ENCODE measurements around the gene FMN1. TPM values are rescaled to one million over a fixed set of nuclear protein-coding genes. Genes with fewer than 3 reads are reported as not detected.

Gene FMN1
- total RNA-seq, 2 donors from 2014 or later: 0.60 to 1.1 TPM

- Mint-ChIP-seq H3K27me3 (ENCODE audit: insufficient read depth) (no peaks in the 10 kb centered on the region), H3K9me3 (no peaks in the 10 kb centered on the region), H3K27ac (no peak overlapping the region), H3K4me3 (no peak overlapping the region), H3K4me1 (peaks cover 18% of the 10 kb centered on the region), H3K36me3 (ENCODE audit: low read depth) (no peaks in the 10 kb centered on the region)
- no peak for DNase-seq
- Histone ChIP-seq H3K27me3 (ENCODE audit: control insufficient read depth, insufficient read depth, low read length, poor library complexity, severe bottlenecking) (no peaks in the 10 kb centered on the region), H3K9ac (ENCODE audit: extremely low read depth, low read length, poor library complexity, severe bottlenecking) (no peak overlapping the region), H3K4me3 (ENCODE audit: low read length) (no peak overlapping the region), H3K9me3 (ENCODE audit: control insufficient read depth, low read length) (no peaks in the 10 kb centered on the region), H3K27ac (ENCODE audit: low read depth, low read length) (no peak overlapping the region), H3K4me1 (ENCODE audit: control insufficient read depth, insufficient read depth, low read length) (peaks cover 7% of the 10 kb centered on the region), H3K36me3 (ENCODE audit: control insufficient read depth, insufficient read depth, low read length) (no peaks in the 10 kb centered on the region)
- TF ChIP-seq, protein P1, sequence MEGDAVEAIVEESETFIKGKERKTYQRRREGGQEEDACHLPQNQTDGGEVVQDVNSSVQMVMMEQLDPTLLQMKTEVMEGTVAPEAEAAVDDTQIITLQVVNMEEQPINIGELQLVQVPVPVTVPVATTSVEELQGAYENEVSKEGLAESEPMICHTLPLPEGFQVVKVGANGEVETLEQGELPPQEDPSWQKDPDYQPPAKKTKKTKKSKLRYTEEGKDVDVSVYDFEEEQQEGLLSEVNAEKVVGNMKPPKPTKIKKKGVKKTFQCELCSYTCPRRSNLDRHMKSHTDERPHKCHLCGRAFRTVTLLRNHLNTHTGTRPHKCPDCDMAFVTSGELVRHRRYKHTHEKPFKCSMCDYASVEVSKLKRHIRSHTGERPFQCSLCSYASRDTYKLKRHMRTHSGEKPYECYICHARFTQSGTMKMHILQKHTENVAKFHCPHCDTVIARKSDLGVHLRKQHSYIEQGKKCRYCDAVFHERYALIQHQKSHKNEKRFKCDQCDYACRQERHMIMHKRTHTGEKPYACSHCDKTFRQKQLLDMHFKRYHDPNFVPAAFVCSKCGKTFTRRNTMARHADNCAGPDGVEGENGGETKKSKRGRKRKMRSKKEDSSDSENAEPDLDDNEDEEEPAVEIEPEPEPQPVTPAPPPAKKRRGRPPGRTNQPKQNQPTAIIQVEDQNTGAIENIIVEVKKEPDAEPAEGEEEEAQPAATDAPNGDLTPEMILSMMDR (conservative IDR thresholded peaks at IDR 0.05): no peak
- 91 to 98% methylated on average over 3 of the region's 3 CpGs for WGBS, 2 experiments (ENCODE audit: insufficient coverage in 1 of 2, insufficient read length in 1 of 2)
Observed at GRCh38 chr15:32889214-32889613, 305.3 kb downstream of the FMN1 start.

DNA sequence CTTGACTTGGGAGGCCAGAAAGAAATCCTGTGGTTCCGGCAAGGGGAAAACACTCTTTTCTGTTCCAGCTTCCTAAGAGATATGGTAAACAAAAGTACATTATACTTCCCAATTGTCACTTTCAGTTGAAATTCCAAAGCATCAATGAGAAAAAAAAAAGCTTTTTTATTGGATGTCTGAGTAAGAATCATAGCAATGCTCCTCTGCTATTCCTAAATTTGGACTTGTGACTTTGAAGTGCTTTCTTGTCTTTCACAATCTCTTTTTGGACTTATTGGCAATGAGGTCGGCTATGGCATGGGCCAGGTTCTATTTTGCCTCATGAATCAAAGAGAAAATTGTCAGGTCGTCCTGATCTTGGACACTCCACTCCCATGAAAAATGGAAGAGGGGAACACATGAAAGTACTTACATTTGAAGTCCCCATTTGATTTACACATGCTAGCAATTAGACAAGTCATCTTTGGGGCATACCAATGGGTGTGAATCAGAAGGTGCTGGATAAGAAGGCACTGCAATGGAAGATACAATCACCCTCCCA, 306.2 kb downstream of the FMN1 start:
- no peak for DNase-seq
- H3K27ac Mint-ChIP-seq: no peak overlapping the region
- no peaks in the 10 kb centered on the region for H3K27me3 Mint-ChIP-seq (ENCODE audit: insufficient read depth)
- Histone ChIP-seq H3K27me3 (ENCODE audit: control insufficient read depth, insufficient read depth, low read length, poor library complexity, severe bottlenecking) (no peaks in the 10 kb centered on the region), H3K36me3 (ENCODE audit: control insufficient read depth, insufficient read depth, low read length) (no peaks in the 10 kb centered on the region), H3K4me3 (ENCODE audit: low read length) (no peak overlapping the region), H3K4me1 (ENCODE audit: control insufficient read depth, insufficient read depth, low read length) (peaks cover 7% of the 10 kb centered on the region), H3K9me3 (ENCODE audit: control insufficient read depth, low read length) (no peaks in the 10 kb centered on the region), H3K27ac (ENCODE audit: low read depth, low read length) (no peak overlapping the region), H3K9ac (ENCODE audit: extremely low read depth, low read length, poor library complexity, severe bottlenecking) (no peak overlapping the region)
- no peaks in the 10 kb centered on the region for H3K9me3 Mint-ChIP-seq
- peaks cover 20% of the 10 kb centered on the region for H3K4me1 Mint-ChIP-seq
- WGBS, 2 experiments (ENCODE audit: insufficient coverage in 1 of 2, insufficient read length in 1 of 2): 93 to 94% methylated on average over 3 of the region's 3 CpGs
- H3K4me3 Mint-ChIP-seq: no peak overlapping the region
- H3K36me3 Mint-ChIP-seq (ENCODE audit: low read depth): no peaks in the 10 kb centered on the region
- TF ChIP-seq, protein P1 (conservative IDR thresholded peaks at IDR 0.05): no peak

GRCh38 chr15:32887090-32887489, 307.4 kb downstream of the FMN1 start:
- Histone ChIP-seq H3K36me3 (ENCODE audit: control insufficient read depth, insufficient read depth, low read length) (no peaks in the 10 kb centered on the region), H3K27ac (ENCODE audit: low read depth, low read length) (no peak overlapping the region), H3K27me3 (ENCODE audit: control insufficient read depth, insufficient read depth, low read length, poor library complexity, severe bottlenecking) (no peaks in the 10 kb centered on the region), H3K9ac (ENCODE audit: extremely low read depth, low read length, poor library complexity, severe bottlenecking) (no peak overlapping the region), H3K9me3 (ENCODE audit: control insufficient read depth, low read length) (no peaks in the 10 kb centered on the region), H3K4me3 (ENCODE audit: low read length) (no peak overlapping the region), H3K4me1 (ENCODE audit: control insufficient read depth, insufficient read depth, low read length) (peaks cover 7% of the 10 kb centered on the region)
- TF ChIP-seq, protein P1 (conservative IDR thresholded peaks at IDR 0.05): no peak
- Mint-ChIP-seq H3K36me3 (ENCODE audit: low read depth) (no peaks in the 10 kb centered on the region), H3K4me1 (peaks cover 20% of the 10 kb centered on the region), H3K27me3 (ENCODE audit: insufficient read depth) (no peaks in the 10 kb centered on the region), H3K27ac (no peak overlapping the region), H3K9me3 (no peaks in the 10 kb centered on the region), H3K4me3 (no peak overlapping the region)
- WGBS, 2 experiments (ENCODE audit: insufficient coverage in 1 of 2, insufficient read length in 1 of 2): 92 to 95% methylated on average over 4 of the region's 4 CpGs
- DNase-seq: no peak

Measured in endodermal cell (in vitro differentiated cells).